Mesodermal cell (in vitro differentiated cells): ENCODE data around the gene MDK.
"Not testable (repeated sequence)": the region's sequence is repeated elsewhere in the genome, so short reads cannot be mapped to it uniquely, and the experiment has no call there.

ENCODE experiments used
- H3K27ac ChIP-seq: 2 replicates; pipeline ENCODE4 v1.7.0; 2013; ENCODE audit warnings: mild to moderate bottlenecking, low read depth, low read length, moderate library complexity; ENCODE audit not compliant: severe bottlenecking
- H3K36me3 ChIP-seq: 2 replicates; pipeline ENCODE4 v1.7.1; 2013; ENCODE audit warnings: mild to moderate bottlenecking, low read length, moderate library complexity; ENCODE audit not compliant: control insufficient read depth, insufficient read depth
- H3K4me1 ChIP-seq: one replicate; pipeline ENCODE4 v1.7.1; 2013; ENCODE audit warnings: mild to moderate bottlenecking, low read length; ENCODE audit not compliant: insufficient read depth, control insufficient read depth, poor library complexity, severe bottlenecking
- H3K4me3 ChIP-seq: 2 replicates; pipeline ENCODE4 v1.7.0; 2013; ENCODE audit warnings: low read length, control low read depth, mild to moderate bottlenecking; ENCODE audit not compliant: insufficient read depth, poor library complexity, severe bottlenecking; ENCODE audit errors: extremely low read depth
- H3K9me3 ChIP-seq: 2 replicates; pipeline ENCODE4 v1.7.1; 2013; ENCODE audit warnings: mild to moderate bottlenecking, low read length, moderate library complexity; ENCODE audit not compliant: control insufficient read depth
- WGBS, 2 experiments: methylation state at CpG; one replicate each; pipeline ENCODE4 v1.1.5; 2013; ENCODE audit warnings: missing lambda C conversion rate in 2 of 2; ENCODE audit not compliant: insufficient coverage in 2 of 2; 5-methylcytosine and 5-hydroxymethylcytosine counted together

MDK gene

GRCh38 chr11:46369458-46370152 is 11.9 kb upstream of the MDK start:
- peak overlapping the region; percentile 53 for H3K27ac ChIP-seq
- no peaks in the 10 kb centered on the region for H3K9me3 ChIP-seq
- 55 to 57% methylated on average over 22 to 24 of the region's 25 CpGs for WGBS, 2 experiments
- H3K4me3 ChIP-seq, result no peak overlapping the region
- H3K4me1 ChIP-seq, result peaks cover 12% of the 10 kb centered on the region
- peaks cover 55% of the 10 kb centered on the region for H3K36me3 ChIP-seq

GRCh38 chr11:46370253-46370652 is 11.2 kb upstream of the MDK start:
- H3K36me3 ChIP-seq, result peaks cover 58% of the 10 kb centered on the region
- peaks cover 12% of the 10 kb centered on the region for H3K4me1 ChIP-seq
- H3K4me3 ChIP-seq, result no peak overlapping the region
- H3K27ac ChIP-seq, result no peak overlapping the region
- no peaks in the 10 kb centered on the region for H3K9me3 ChIP-seq
- WGBS, 2 experiments, result 94 to 95% methylated on average over 13 of the region's 13 CpGs

- whole genome bisulfite sequencing, 2 experiments, result 94 to 97% methylated on average over 18 to 19 of the region's 19 CpGs
- Histone ChIP-seq H3K36me3 (peaks cover 69% of the 10 kb centered on the region), H3K4me1 (peaks cover 12% of the 10 kb centered on the region)
- H3K27ac ChIP-seq, H3K9me3 ChIP-seq, H3K4me3 ChIP-seq: not testable (repeated sequence)
Observed at GRCh38 chr11:46371262-46371661, 10.2 kb upstream of the MDK start.

GRCh38 chr11:46372086-46372485 is 9.4 kb upstream of the MDK start:
- 87% methylated on average over 9 of the region's 10 CpGs for WGBS, 2 experiments
- no peak overlapping the region for H3K27ac ChIP-seq
- peaks cover 77% of the 10 kb centered on the region for H3K36me3 ChIP-seq
- no peaks in the 10 kb centered on the region for H3K9me3 ChIP-seq
- H3K4me3 ChIP-seq, result no peak overlapping the region
- peaks cover 12% of the 10 kb centered on the region for H3K4me1 ChIP-seq

GRCh38 chr11:46372501-46372900 is 9.0 kb upstream of the MDK start:
- peaks cover 81% of the 10 kb centered on the region for H3K36me3 ChIP-seq
- 94 to 98% methylated on average over 9 to 13 of the region's 15 CpGs for WGBS, 2 experiments
- not testable (repeated sequence) for H3K27ac ChIP-seq, H3K9me3 ChIP-seq, H3K4me3 ChIP-seq
- H3K4me1 ChIP-seq, result peaks cover 12% of the 10 kb centered on the region

- peaks cover 11% of the 10 kb centered on the region for H3K4me1 ChIP-seq
- 95% methylated on average over 28 of the region's 30 CpGs for WGBS, 2 experiments
- H3K36me3 ChIP-seq, result peaks cover 80% of the 10 kb centered on the region
- no peak overlapping the region for H3K27ac ChIP-seq
- H3K4me3 ChIP-seq, result no peak overlapping the region
- H3K9me3 ChIP-seq, result no peaks in the 10 kb centered on the region
Observed at GRCh38 chr11:46373787-46374740, 7.4 kb upstream of the MDK start.

- no peak overlapping the region for H3K27ac ChIP-seq
- no peak overlapping the region for H3K4me3 ChIP-seq
- WGBS, 2 experiments, result 94 to 98% methylated on average over 14 to 15 of the region's 15 CpGs
- H3K36me3 ChIP-seq, result peaks cover 77% of the 10 kb centered on the region
- no peaks in the 10 kb centered on the region for H3K9me3 ChIP-seq
- peaks cover 4% of the 10 kb centered on the region for H3K4me1 ChIP-seq
Observed at GRCh38 chr11:46374815-46375214, 6.7 kb upstream of the MDK start.

GRCh38 chr11:46375392-46376101 is 5.9 kb upstream of the MDK start:
- no peaks in the 10 kb centered on the region for H3K9me3 ChIP-seq
- 96 to 97% methylated on average over 18 to 33 of the region's 38 CpGs for WGBS, 2 experiments
- no peak overlapping the region for H3K4me3 ChIP-seq
- H3K27ac ChIP-seq, result no peak overlapping the region
- H3K4me1 ChIP-seq, result no peaks in the 10 kb centered on the region
- peaks cover 69% of the 10 kb centered on the region for H3K36me3 ChIP-seq

- Histone ChIP-seq H3K9me3 (no peaks in the 10 kb centered on the region), H3K4me1 (no peaks in the 10 kb centered on the region), H3K36me3 (peaks cover 62% of the 10 kb centered on the region), H3K27ac (no peak overlapping the region), H3K4me3 (no peak overlapping the region)
- 93 to 96% methylated on average over 18 to 19 of the region's 19 CpGs for WGBS, 2 experiments
Observed at GRCh38 chr11:46376258-46377050, 5.0 kb upstream of the MDK start.

- no peaks in the 10 kb centered on the region for H3K4me1 ChIP-seq
- H3K27ac ChIP-seq, result no peak overlapping the region
- 92 to 97% methylated on average over 10 to 11 of the region's 11 CpGs for WGBS, 2 experiments
- no peak overlapping the region for H3K4me3 ChIP-seq
- H3K36me3 ChIP-seq, result peaks cover 55% of the 10 kb centered on the region
- H3K9me3 ChIP-seq, result no peaks in the 10 kb centered on the region
Observed at GRCh38 chr11:46377290-46377689, 4.2 kb upstream of the MDK start.
